T-cell (primary cell): ENCODE measurements around the gene PRIM2. TPM values are rescaled to one million over a fixed set of nuclear protein-coding genes. Genes with fewer than 3 reads are reported as not detected.
"Not testable (repeated sequence)": the region's sequence is repeated elsewhere in the genome, so short reads cannot be mapped to it uniquely, and the experiment has no call there.

ENCODE experiments used
- ATAC-seq, 4 experiments: fragments of 200-7000 bp in 3 of 4; fragments of 150-1000 bp in 1 of 4; cut with Tn5 transposase; replicated peaks in 1 of 4; 1 replicate in 3 of 4; 2 replicates in 1 of 4; pipeline ENCODE4 v1.10.0; 2021; ENCODE audit warnings: moderate library complexity in 3 of 4, mild to moderate bottlenecking in 2 of 4, moderate number of reproducible peaks in 1 of 4
- CTCF ChIA-PET, 2 donors: fragments of 300-600 bp; sonication (Branson Sonifier 250); formaldehyde crosslinking; loops; one replicate each; lab custom pipeline; 2022; ENCODE audit warnings: antibody characterized with exemption in 2 of 2; lab: Charles Lee
- POLR2A ChIA-PET, 2 donors: fragments of 300-600 bp; sonication (Branson Sonifier 250); formaldehyde crosslinking; loops; one replicate each; lab custom pipeline; 2022; ENCODE audit warnings: antibody characterized with exemption in 2 of 2; lab: Charles Lee
- DNase-seq, 35 experiments: peaks; one replicate each; pipeline versions ENCODE4 v3.0.0 to v3.0.0-alpha.2; 2013 to 2023
- H3K27ac ChIP-seq: one replicate; pipeline ENCODE4 v1.5.1; 2013; ENCODE audit warnings: low read length
- H3K27me3 ChIP-seq, 2 experiments: replicated peaks in 1 of 2; 1 replicate in 1 of 2; 2 replicates in 1 of 2; pipeline versions ENCODE4 v1.6.1 to v1.7.0; 2013; ENCODE audit warnings: low read length in 1 of 2, mixed read lengths in 1 of 2; ENCODE audit not compliant: control insufficient read depth in 2 of 2, insufficient read depth in 2 of 2; ENCODE audit errors: extremely low read depth in 1 of 2
- H3K36me3 ChIP-seq, 2 donors: 1 replicate in 1 of 2; 2 replicates in 1 of 2; pipeline versions ENCODE4 v1.6.1 to v1.7.0; 2013; ENCODE audit warnings: low read length in 1 of 2; ENCODE audit not compliant: control insufficient read depth in 2 of 2, insufficient read depth in 1 of 2; ENCODE audit errors: extremely low read depth in 1 of 2
- H3K4me1 ChIP-seq, 2 experiments: 1 replicate in 1 of 2; 2 replicates in 1 of 2; pipeline versions ENCODE4 v1.6.1 to v1.7.0; 2013; ENCODE audit warnings: low read length in 2 of 2, mixed read lengths in 1 of 2; ENCODE audit not compliant: insufficient read depth in 2 of 2, control insufficient read depth in 1 of 2; ENCODE audit errors: extremely low read depth in 1 of 2
- H3K4me3 ChIP-seq, 2 donors: 1 replicate in 1 of 2; 2 replicates in 1 of 2; pipeline versions ENCODE4 v1.5.1 to v1.7.0; 2013; ENCODE audit warnings: mild to moderate bottlenecking in 2 of 2, low read length in 1 of 2, moderate library complexity in 1 of 2; ENCODE audit not compliant: control insufficient read depth in 1 of 2; ENCODE audit errors: extremely low read depth in 1 of 2
- H3K9me3 ChIP-seq: 2 replicates; pipeline ENCODE4 v1.7.0; 2013
- H3K27ac Mint-ChIP-seq, 2 donors: one replicate each; pipeline ENCODE4 v1.8.0; 2020 to 2021; ENCODE audit warnings: mild to moderate bottlenecking in 2 of 2, mixed read lengths in 2 of 2
- H3K27me3 Mint-ChIP-seq, 2 donors: one replicate each; pipeline ENCODE4 v1.8.0; 2021 to 2022; ENCODE audit warnings: mixed read lengths in 2 of 2
- H3K36me3 Mint-ChIP-seq: one replicate; pipeline ENCODE4 v1.8.0; 2021; ENCODE audit warnings: mixed read lengths
- H3K4me1 Mint-ChIP-seq, 3 donors: one replicate each; pipeline ENCODE4 v1.8.0; 2020 to 2022; ENCODE audit warnings: mixed read lengths in 3 of 3, mild to moderate bottlenecking in 1 of 3
- H3K4me3 Mint-ChIP-seq, 3 donors: one replicate each; pipeline ENCODE4 v1.8.0; 2020 to 2022; ENCODE audit warnings: mild to moderate bottlenecking in 3 of 3, mixed read lengths in 3 of 3, moderate library complexity in 3 of 3
- H3K9me3 Mint-ChIP-seq, 3 donors: one replicate each; pipeline ENCODE4 v1.8.0; 2020 to 2022; ENCODE audit warnings: mixed read lengths in 3 of 3
- WGBS: methylation state at CpG from one replicate; pipeline ENCODE4 v1.1.5; 2013; ENCODE audit warnings: missing lambda C conversion rate; ENCODE audit not compliant: insufficient coverage; 5-methylcytosine and 5-hydroxymethylcytosine counted together
- total RNA-seq, 35 experiments: library from RNA in 6 of 35; stranded (reverse) in 6 of 35; fragments of 120-200 nt in 1 of 35; gene quantifications; one replicate each; pipeline versions ENCODE4 v1.2.1 to v1.2.4 and lab custom pipeline; 2013 to 2026

The PRIM2 gene
- total RNA-seq, 5 donors from 2014 or later (not counting 1 experiment from before 2014, with no cell fraction given) = 11.5 to 17.9 (median 12.0) TPM

- H3K27ac ChIP-seq, H3K4me1 ChIP-seq, H3K4me3 ChIP-seq, POLR2A ChIA-PET, H3K27me3 Mint-ChIP-seq, H3K9me3 Mint-ChIP-seq, H3K27me3 ChIP-seq, ATAC-seq, H3K9me3 ChIP-seq, DNase-seq, H3K27ac Mint-ChIP-seq, H3K4me1 Mint-ChIP-seq, CTCF ChIA-PET, H3K36me3 ChIP-seq, H3K4me3 Mint-ChIP-seq: not testable (repeated sequence)
- H3K36me3 Mint-ChIP-seq = peaks cover 42% of the 10 kb centered on the region
- no CpG with 5 or more reads among the region's 1 CpG for WGBS
Observed at GRCh38 chr6:57631773-57632172, 314.3 kb downstream of the PRIM2 start.

- POLR2A ChIA-PET, H3K4me1 ChIP-seq, H3K4me1 Mint-ChIP-seq, H3K9me3 ChIP-seq, H3K4me3 ChIP-seq, ATAC-seq, H3K36me3 Mint-ChIP-seq, CTCF ChIA-PET, H3K27me3 ChIP-seq, H3K36me3 ChIP-seq, H3K27ac Mint-ChIP-seq, H3K9me3 Mint-ChIP-seq, H3K27me3 Mint-ChIP-seq, DNase-seq, H3K4me3 Mint-ChIP-seq, H3K27ac ChIP-seq: not testable (repeated sequence)
- WGBS = no CpG with 5 or more reads among the region's 2 CpGs
Observed at GRCh38 chr6:57658526-57658925, 341.1 kb downstream of the PRIM2 start.

- H3K27ac ChIP-seq, H3K9me3 ChIP-seq, H3K4me3 ChIP-seq, H3K27ac Mint-ChIP-seq, H3K27me3 Mint-ChIP-seq, H3K9me3 Mint-ChIP-seq, H3K4me1 ChIP-seq, H3K4me1 Mint-ChIP-seq, H3K4me3 Mint-ChIP-seq, DNase-seq, POLR2A ChIA-PET, CTCF ChIA-PET, H3K36me3 Mint-ChIP-seq, H3K27me3 ChIP-seq, ATAC-seq, H3K36me3 ChIP-seq: not testable (repeated sequence)
- 48% methylated on average over 2 of the region's 2 CpGs for WGBS
Observed at GRCh38 chr6:57659794-57660193, 342.4 kb downstream of the PRIM2 start.

- H3K27me3 ChIP-seq, H3K27ac ChIP-seq, POLR2A ChIA-PET, H3K4me1 ChIP-seq, H3K27ac Mint-ChIP-seq, H3K9me3 ChIP-seq, H3K4me1 Mint-ChIP-seq, H3K36me3 Mint-ChIP-seq, H3K9me3 Mint-ChIP-seq, H3K27me3 Mint-ChIP-seq, DNase-seq, H3K36me3 ChIP-seq, ATAC-seq, CTCF ChIA-PET, H3K4me3 Mint-ChIP-seq, H3K4me3 ChIP-seq: not testable (repeated sequence)
- no CpG with 5 or more reads among the region's 1 CpG for WGBS
Observed at GRCh38 chr6:57660940-57661339, 343.5 kb downstream of the PRIM2 start.

GRCh38 chr6:57668108-57668507 lies 350.7 kb downstream of the PRIM2 start:
- H3K27ac Mint-ChIP-seq, H3K4me3 Mint-ChIP-seq, H3K4me3 ChIP-seq, H3K4me1 ChIP-seq, H3K27me3 Mint-ChIP-seq, CTCF ChIA-PET, H3K36me3 Mint-ChIP-seq, H3K9me3 ChIP-seq, H3K4me1 Mint-ChIP-seq, POLR2A ChIA-PET, DNase-seq, H3K36me3 ChIP-seq, ATAC-seq, H3K9me3 Mint-ChIP-seq, H3K27ac ChIP-seq, H3K27me3 ChIP-seq: not testable (repeated sequence)

GRCh38 chr6:57671237-57671636 lies 353.8 kb downstream of the PRIM2 start:
- H3K27ac ChIP-seq, H3K4me3 Mint-ChIP-seq, CTCF ChIA-PET, H3K27me3 ChIP-seq, ATAC-seq, H3K9me3 Mint-ChIP-seq, H3K4me3 ChIP-seq, DNase-seq, H3K4me1 Mint-ChIP-seq, H3K27ac Mint-ChIP-seq, H3K36me3 ChIP-seq, H3K27me3 Mint-ChIP-seq, H3K9me3 ChIP-seq, H3K4me1 ChIP-seq, H3K36me3 Mint-ChIP-seq, POLR2A ChIA-PET: not testable (repeated sequence)
- 92% methylated on average over 2 of the region's 3 CpGs for WGBS

GRCh38 chr6:57671937-57672627 lies 354.7 kb downstream of the PRIM2 start:
- H3K27me3 ChIP-seq, H3K36me3 Mint-ChIP-seq, H3K4me3 Mint-ChIP-seq, H3K27me3 Mint-ChIP-seq, H3K4me1 ChIP-seq, ATAC-seq, H3K27ac ChIP-seq, H3K4me3 ChIP-seq, H3K9me3 Mint-ChIP-seq, H3K4me1 Mint-ChIP-seq, H3K36me3 ChIP-seq, H3K9me3 ChIP-seq, POLR2A ChIA-PET, H3K27ac Mint-ChIP-seq, CTCF ChIA-PET: not testable (repeated sequence)
- WGBS = 70% methylated on average over 3 of the region's 6 CpGs
- DNase-seq = peak in 1 of 35 experiments; percentile 0
